ENCODE measurements around the gene MALT1. TPM values are rescaled to one million over a fixed set of nuclear protein-coding genes. Genes with fewer than 3 reads are reported as not detected.
"Not testable (repeated sequence)": the region's sequence is repeated elsewhere in the genome, so short reads cannot be mapped to it uniquely, and the experiment has no call there.

Gene MALT1
- total and polyA plus RNA-seq, 11 donors: 5.4 to 18.3 (median 10.4) TPM

- TF ChIP-seq POLR2A (IDR thresholded peaks at IDR 0.05): no peak
- TF ChIP-seq, protein P1, sequence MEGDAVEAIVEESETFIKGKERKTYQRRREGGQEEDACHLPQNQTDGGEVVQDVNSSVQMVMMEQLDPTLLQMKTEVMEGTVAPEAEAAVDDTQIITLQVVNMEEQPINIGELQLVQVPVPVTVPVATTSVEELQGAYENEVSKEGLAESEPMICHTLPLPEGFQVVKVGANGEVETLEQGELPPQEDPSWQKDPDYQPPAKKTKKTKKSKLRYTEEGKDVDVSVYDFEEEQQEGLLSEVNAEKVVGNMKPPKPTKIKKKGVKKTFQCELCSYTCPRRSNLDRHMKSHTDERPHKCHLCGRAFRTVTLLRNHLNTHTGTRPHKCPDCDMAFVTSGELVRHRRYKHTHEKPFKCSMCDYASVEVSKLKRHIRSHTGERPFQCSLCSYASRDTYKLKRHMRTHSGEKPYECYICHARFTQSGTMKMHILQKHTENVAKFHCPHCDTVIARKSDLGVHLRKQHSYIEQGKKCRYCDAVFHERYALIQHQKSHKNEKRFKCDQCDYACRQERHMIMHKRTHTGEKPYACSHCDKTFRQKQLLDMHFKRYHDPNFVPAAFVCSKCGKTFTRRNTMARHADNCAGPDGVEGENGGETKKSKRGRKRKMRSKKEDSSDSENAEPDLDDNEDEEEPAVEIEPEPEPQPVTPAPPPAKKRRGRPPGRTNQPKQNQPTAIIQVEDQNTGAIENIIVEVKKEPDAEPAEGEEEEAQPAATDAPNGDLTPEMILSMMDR (IDR thresholded peaks at IDR 0.05): no peak
- Histone ChIP-seq H3K36me3 (peaks cover 0 to 5% (median 0%) of the 10 kb centered on the region in 9 donors), H3K27me3 (no peaks in the 10 kb centered on the region), H3K4me3 (no peak overlapping the region), H3K27ac (no peak overlapping the region), H3K9me3 (no peaks in the 10 kb centered on the region), H3K4me1 (peaks cover 0 to 32% (median 13%) of the 10 kb centered on the region in 12 donors)
- no peak for ATAC-seq
- peak in 1 of 5 donors; percentile 4 for DNase-seq
- WGBS, 4 donors: 86 to 95% (median 92%) methylated on average over 7 to 8 of the region's 8 CpGs
- intact Hi-C loops (cut with DNase I): loop anchor here in 1 of 10 donors (10.0 kb wide), 1 partner anchor 142 kb away; no protein-coding TSS in a partner anchor
Measured at GRCh38 chr18:58756596-58757240, 85.5 kb downstream of the MALT1 start.

DNA sequence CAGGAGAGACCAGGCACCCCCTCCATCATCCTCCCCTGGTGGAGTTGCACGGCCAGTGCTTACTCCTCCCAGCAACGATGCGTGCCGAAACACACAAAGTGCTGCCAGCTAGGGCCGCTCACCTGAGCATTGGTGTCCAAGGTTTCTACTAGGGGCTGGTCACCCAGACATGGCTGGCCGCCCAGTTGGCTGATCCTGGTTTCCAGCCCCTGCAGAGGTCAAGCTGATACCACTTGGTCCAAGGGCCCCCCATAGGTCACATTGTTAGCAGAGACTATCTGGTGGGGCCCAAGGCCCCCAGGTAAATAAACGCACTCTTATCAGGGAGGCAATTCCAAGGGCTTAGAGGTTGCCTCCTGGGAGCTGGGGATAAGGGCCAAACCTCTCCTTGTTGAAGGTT is 86.1 kb downstream of the MALT1 start:
- H3K4me1 ChIP-seq: peaks cover 0 to 38% (median 15%) of the 10 kb centered on the region in 12 donors
- WGBS, 4 donors: 89 to 95% (median 91%) methylated on average over 1 to 7 of the region's 7 CpGs
- H3K9me3 ChIP-seq, H3K4me3 ChIP-seq, H3K27me3 ChIP-seq, H3K36me3 ChIP-seq, ATAC-seq, H3K27ac ChIP-seq: not testable (repeated sequence)
- DNase-seq: peak in 1 of 5 donors; percentile 11
- intact Hi-C loops (cut with DNase I): loop anchor here in 1 of 10 donors (10.0 kb wide), 1 partner anchor 143 kb away; no protein-coding TSS in a partner anchor

DNA sequence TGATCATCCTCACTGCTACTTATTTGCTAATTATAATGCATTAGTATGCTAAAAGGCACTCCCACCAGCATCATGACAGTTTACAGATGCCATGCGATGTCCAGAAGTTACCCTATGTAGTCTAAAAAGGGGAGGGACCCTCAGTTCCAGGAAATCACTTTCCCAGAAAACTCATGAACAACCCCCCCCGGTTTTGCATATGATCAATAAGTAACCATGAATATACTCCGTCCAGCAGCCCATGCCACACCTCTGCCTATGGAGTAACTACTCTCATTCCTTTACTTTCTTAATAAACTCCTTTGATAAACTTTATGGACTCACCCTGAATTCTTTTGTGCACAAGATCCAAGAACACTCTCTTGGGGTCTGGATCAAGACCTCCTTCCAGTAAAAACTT is 86.8 kb downstream of the MALT1 start:
- DNase-seq (peak in 1 of 5 donors; percentile 1), ATAC-seq (no peak)
- H3K9me3 ChIP-seq: no peaks in the 10 kb centered on the region
- 71 to 93% (median 75%) methylated on average over 3 of the region's 3 CpGs for WGBS, 4 donors
- H3K36me3 ChIP-seq: no peaks in the 10 kb centered on the region
- no peak overlapping the region for H3K27ac ChIP-seq
- peaks cover 0 to 40% (median 15%) of the 10 kb centered on the region in 12 donors for H3K4me1 ChIP-seq
- H3K4me3 ChIP-seq: no peak overlapping the region
- intact Hi-C loops (cut with DNase I): loop anchor here in 1 of 10 donors (10.0 kb wide), 1 partner anchor 143 kb away; no protein-coding TSS in a partner anchor
- no peaks in the 10 kb centered on the region for H3K27me3 ChIP-seq
- no peak for TF ChIP-seq POLR2A (IDR thresholded peaks at IDR 0.05)
- TF ChIP-seq, protein P1 (IDR thresholded peaks at IDR 0.05): no peak

GRCh38 chr18:58758606-58759005 is 87.3 kb downstream of the MALT1 start:
- no peak for ATAC-seq
- no peaks in the 10 kb centered on the region for H3K9me3 ChIP-seq
- H3K27ac ChIP-seq: no peak overlapping the region
- WGBS, 4 donors: 81 to 88% (median 88%) methylated on average over 9 of the region's 9 CpGs
- H3K4me1 ChIP-seq: peaks cover 0 to 40% (median 15%) of the 10 kb centered on the region in 12 donors
- TF ChIP-seq, protein P1 (IDR thresholded peaks at IDR 0.05): no peak
- no peak for TF ChIP-seq POLR2A (IDR thresholded peaks at IDR 0.05)
- no peaks in the 10 kb centered on the region for H3K27me3 ChIP-seq
- H3K36me3 ChIP-seq: no peaks in the 10 kb centered on the region
- no peak overlapping the region for H3K4me3 ChIP-seq
- intact Hi-C loops (cut with DNase I): loop anchor here in 1 of 10 donors (10.0 kb wide), 1 partner anchor 144 kb away; no protein-coding TSS in a partner anchor
- peak in 1 of 5 donors; percentile 11 for DNase-seq
